HG02571 (cell line): Measurements from ENCODE around the gene NPR2.

Experiments
- ATAC-seq: cut with Tn5 transposase; IDR thresholded peaks from one replicate; pipeline ENCODE4 v1.9.1; 2021; ENCODE audit warnings: mild to moderate bottlenecking, moderate library complexity; ENCODE audit not compliant: unreplicated experiment

The NPR2 gene

DNA sequence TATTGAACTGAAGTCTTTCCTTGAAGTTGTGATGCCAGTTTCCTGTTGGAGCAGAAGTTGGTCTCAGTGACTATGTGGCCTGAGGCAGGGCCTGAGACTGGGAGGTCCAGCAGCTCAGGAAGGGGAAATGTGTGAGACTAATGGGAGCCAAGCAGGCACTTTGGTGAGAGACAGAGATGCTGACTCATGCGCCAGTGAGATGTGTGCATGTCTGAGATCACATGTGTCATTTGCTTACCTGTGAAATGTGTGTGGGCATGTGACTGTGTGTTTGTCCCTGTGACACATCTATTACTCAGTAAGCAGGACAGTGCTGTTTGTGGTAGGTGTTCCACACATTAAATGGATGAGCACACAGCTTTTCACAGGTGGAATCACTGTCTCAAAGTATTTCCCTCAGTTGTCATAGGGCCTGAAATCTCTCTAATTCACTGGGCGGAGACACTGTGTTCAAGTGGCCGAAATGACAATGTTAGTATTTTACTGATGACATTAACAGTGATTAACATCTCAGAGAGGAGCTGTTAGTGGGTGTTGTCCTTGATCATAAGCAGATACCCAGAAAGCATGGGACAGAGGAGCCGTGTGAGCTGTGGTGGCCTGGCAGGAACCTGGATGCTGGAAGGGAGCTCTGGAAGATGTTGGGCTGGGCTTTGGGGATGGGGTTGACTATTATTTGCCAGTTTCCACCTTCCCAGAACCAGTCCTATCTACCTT, 7.4 kb downstream of the NPR2 start:
- peak; percentile 53 for ATAC-seq

DNA sequence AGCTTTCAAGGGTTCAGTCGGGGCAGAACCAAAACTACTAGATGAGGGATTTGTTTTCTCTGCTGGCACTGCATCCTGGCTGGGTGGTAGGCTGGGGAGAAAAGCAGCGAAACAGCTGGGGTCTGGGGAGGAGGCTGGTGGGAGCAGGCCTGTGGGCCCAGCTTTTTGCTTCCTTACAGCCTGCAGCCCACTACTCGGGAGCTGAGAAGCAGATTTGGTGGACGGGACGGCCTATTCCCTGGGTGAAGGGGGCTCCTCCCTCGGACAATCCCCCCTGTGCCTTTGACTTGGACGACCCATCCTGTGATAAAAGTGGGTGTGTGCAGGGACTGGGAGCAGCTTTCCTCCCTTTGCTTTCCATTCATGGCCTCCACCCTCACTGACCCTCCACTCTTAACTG, 9.1 kb downstream of the NPR2 start:
- ATAC-seq, result no peak

DNA sequence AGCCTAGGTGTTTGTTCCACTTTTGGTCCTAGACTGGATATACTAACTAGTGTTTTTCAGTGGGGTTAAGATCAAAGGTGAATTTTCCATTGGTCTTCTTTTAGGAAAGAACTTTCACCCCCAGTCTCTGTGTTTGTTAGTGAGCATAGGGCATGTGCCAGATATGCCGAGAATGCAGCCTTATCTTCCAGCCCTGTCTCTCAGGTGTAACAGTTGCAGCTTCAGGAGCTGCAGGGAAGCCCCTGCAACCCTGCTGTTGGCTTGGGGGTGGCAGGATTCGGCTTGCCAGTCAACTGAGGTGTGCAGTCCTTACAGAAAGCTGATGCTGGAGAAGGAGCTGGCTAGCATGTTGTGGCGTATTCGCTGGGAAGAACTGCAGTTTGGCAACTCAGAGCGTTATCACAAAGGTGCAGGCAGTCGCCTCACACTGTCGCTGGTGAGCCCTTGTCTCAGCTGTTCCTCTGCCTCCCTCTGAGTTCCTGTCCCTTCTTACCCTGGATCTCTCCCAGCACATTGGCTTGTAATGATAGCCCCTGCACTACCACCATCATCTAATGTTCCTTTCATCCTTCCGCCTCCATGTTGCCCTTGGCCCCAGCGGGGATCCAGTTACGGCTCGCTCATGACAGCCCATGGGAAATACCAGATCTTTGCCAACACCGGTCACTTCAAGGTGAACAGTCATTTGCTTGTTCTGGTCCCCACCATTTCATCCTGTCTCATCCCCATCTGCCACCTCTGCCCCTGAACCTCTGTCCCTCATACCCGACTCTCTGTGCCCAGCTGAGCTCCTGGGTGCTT, 10.1 kb downstream of the NPR2 start:
- ATAC-seq, result no peak

DNA sequence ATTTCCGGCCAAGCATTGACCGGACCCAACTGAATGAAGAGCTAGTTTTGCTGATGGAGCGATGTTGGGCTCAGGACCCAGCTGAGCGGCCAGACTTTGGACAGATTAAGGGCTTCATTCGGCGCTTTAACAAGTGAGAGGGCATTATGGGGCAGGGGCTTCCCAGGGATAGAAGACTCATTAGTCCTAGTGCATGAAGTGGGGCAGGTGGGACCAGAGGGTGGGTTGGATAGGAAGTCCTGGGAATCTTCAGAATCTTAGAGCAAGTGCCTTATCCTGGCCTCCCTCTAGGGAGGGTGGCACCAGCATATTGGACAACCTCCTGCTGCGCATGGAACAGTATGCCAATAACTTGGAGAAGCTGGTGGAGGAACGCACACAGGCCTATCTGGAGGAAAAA, 14.7 kb downstream of the NPR2 start:
- ATAC-seq, result no peak

DNA sequence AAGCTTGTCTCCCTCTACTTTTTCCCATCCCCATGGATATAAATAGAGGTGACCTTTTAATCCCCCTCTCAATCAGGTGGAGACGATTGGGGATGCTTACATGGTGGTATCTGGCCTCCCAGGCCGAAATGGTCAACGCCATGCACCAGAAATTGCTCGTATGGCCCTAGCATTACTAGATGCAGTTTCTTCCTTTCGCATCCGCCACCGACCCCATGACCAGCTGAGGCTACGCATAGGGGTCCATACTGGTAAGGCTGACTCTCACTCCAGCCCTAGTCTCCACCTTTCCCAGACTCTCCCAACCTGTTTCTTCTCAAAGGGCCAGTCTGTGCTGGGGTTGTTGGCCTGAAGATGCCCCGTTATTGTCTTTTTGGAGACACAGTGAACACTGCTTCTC, 17.0 kb downstream of the NPR2 start:
- no peak for ATAC-seq

DNA sequence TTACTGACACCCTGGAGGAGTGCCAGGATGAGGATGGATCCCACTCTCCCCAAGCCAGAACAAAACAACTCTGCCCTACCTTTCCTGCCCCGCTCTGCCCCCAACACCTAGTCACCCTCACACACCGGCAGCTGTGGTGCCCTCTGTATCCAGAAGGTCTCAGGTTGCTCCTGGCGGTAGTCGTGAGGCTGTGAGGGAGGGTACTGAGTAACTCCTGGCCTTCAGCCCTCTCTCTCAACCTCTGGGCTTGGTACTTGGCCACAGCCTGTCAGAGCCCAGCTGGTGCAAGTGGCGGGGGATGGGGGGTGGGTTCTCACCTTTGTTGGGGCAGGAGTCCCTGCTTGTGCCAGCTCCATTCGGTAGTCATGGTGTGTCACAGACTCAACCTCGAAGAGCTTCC, 18.7 kb downstream of the NPR2 start:
- ATAC-seq, result no peak

DNA sequence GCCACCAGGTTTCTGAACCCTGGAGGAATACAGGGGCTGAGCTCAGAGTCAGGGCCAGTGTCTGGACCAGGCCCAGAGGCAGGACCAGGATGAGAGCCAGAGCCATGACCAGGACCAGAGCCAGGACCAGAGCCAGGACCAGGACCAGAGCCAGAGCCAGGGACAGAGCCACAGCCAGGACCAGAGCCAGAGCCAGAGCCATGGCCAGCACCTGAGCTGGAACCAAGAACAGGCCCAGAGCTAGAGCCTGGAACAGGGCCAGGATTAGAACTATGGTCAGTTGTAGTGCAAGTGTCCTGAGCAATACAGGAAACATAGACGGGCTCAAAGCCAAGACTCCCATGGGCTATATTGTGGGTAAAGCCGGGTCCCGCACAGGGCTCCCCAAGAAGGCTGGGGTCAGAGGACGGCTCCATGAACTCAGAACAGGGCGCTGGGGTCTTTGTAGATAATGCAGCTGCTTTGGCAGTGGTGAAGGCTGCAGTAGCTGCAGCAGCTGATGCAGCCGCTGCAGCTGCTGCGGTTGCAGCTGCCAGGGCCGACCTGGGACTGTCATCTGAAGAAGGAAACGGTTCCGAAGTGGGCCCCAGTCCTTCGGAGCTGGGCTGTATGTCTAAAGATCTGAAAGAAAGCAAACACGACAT, 20.1 kb downstream of the NPR2 start:
- ATAC-seq, result no peak

DNA sequence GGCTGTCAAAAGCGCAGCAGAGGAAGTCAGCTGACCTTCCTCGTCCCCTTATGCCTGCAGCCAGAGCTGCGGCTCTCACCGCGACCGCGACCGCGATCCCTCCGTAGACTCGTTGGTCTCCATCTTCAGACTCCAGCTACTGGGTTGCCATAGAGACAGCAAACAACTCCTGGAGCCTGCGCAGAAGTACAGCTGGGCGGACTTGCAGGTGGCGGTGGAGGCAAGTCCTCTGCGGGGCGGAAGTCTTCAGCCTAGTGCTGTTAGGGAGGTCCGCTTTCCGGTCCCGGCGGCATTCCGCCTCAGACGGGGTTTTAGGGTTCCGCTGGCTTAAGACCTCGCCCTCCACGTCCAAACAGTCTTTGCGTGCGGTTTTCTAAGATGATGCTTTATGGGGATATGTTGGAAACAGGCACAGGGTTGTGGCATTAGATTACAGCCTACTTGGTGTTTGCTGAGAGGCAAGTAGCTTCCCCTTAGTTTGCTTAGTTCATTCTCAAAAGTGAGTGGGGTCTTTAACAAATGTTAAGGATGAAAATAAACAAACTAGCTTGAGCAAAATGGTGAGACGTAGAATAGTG, 20.7 kb downstream of the NPR2 start, which contains the start of gene SPAG8:
TSS of gene SPAG8 (minus strand) at position 238 of the 578 bp plus-strand sequence. CDS start at position 123, 115 bp downstream.
- ATAC-seq, result peak; percentile 54

DNA sequence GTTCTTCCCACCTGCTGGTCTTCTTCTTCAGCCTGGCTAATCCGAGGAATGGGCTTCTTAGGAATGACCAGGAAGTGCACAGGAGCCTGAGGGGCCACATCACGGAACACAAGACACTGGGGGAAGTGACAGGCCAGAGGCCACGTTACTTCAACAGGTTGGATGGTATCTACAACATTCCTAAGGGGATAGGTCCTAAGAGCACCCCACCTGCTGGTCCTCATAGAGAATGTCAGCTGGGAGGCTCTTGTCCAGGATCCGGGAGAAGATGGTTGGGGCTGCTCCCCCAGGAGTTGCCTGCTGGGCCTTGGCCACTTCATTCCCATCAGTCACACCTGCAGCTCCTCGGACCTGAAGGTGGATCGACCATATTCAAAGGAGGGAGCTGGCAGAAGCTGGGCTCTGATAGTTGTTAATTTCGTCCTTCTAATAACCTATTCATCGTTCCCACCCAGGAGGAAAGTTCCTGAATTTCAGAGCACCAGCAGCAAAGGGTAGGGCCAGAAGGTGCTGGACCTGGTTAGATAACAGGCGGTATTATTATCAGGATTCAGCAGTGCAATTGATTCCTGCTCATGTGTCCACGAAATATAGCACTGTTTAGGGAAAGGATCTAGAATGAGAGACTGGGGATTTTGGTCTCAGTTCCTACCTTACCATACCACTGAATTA, 22.2 kb downstream of the NPR2 start:
- ATAC-seq, result no peak

DNA sequence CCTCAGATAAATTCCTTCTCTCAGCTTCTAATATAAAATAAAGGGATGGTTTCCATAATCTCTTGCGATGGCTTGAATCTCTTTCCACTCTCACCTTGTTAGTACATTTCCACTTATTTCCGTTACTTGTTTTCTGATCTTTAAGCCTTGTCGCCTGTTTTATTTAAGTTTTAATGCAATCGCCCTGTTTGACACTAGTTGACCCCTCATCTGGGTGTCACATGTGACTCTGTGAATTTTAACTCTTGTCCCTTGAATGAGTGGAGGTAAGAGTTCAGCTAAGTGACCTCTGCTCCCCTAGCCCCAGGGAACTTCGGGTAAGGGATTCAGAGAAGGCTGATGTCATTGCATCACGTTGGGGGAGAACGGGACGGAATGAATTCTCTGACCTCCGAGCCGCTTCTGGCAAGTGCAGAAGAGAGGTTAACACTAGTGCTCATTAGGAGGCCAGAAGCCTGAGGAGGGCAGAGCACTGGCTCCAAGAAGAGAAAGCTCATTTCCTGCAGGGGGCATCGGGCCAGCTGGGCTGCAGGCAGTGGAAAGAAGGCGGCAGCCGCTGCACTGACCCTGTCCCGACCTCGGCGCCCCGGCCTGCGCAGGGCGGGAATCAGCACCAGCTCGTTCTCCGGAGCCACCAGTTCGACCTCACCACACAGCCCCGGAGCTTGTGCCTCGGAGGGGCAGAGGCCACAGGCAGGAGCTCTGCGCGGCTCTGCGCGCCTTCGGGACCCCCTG, 22.9 kb downstream of the NPR2 start:
- ATAC-seq, result peak; percentile 12

DNA sequence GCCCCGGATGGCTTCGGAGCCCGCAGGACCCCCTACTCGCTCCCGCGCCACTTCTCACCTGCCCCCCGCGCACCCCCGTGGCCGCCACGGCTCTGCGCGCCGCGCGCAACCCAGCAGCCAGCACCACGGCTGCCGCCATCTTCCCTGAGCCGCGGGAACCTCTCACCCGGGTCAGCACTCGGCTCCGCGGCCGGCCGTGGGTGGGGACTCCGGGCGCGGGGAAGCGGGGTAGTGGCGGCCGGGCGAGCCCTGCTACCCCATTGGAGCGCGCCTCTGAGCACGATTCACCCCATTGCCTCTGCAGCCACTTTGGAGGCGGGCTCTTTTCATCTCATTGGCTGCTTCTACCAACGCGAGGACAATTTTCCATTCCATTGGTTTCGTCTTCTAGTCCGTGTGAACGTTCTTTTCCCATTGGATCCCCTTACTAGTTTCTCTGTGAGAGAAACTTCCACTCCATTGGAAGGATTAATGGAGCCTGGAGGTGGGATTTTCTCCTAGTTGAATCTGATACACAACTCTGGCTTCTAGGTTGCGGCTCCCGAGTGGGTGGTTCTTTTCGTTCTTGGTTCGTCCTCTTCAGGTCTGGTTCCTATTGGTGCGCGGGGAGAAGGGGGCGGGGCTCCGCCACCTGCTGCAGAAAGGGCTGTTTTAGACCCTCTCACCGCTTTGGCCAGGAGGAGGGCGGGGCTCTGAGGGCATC, 23.6 kb downstream of the NPR2 start, which contains the start of gene HINT2:
TSS of gene HINT2 (minus strand) at position 202 of the 703 bp plus-strand sequence. CDS start at position 139, 63 bp downstream.
- ATAC-seq, result peak; percentile 78

DNA sequence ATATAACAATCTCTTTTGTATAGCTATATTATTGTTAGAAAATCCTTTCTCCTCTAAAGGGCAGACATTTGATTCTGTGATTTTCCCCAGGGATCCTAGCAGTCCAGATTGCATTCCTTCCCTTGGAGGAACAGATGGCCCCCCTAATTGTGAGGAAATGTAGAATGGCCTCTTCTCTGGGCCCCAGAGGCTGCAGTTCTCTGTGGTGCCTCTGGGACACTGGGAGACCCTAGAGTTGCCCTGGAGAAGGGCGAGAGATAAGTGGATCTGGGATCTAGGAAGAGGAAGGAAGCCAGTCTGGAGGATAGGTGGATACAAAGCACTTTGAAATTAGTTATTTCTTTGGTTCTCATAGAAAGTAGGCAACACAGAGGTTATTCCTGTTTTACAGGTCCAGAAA, 25.3 kb downstream of the NPR2 start:
- no peak for ATAC-seq

DNA sequence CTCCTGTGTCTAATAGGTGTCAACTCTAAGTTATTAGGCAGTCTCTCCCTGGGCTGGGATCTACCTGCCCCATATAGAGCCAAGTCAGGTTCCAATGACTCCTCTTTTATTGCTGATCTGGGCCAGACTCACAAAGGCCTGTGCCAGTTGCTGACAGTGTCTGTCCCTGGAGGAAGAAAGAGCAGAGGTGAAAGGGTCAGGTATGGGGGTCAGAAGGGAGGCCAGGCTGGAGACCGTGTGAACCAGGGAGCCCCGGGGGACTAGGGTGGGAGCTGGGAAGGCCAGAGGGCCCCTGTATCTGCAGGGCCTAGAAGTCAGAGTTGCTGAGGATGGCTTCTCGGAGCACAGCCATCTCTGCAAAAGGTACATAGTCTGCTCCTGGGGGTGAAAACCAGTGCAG, 26.9 kb downstream of the NPR2 start:
- no peak for ATAC-seq

DNA sequence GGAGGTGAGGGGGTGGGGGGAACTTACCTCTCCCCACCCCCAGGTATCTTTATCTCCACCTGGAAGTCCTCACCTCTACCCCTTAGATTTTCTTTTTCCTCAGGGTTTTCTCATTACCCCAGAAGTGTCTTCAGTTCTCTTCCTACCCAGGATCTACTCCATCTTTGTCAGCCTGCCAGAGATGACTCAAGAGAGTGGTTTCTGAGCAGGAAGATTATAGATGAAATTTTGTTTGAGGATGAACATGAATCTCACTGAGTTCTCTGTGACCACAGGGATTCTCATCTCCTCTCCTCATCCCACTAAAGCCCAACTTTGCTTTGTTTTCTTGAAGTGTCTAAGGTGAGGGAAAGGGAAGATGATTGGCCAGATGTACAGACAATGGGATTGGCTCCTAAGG, 28.7 kb downstream of the NPR2 start:
- no peak for ATAC-seq

DNA sequence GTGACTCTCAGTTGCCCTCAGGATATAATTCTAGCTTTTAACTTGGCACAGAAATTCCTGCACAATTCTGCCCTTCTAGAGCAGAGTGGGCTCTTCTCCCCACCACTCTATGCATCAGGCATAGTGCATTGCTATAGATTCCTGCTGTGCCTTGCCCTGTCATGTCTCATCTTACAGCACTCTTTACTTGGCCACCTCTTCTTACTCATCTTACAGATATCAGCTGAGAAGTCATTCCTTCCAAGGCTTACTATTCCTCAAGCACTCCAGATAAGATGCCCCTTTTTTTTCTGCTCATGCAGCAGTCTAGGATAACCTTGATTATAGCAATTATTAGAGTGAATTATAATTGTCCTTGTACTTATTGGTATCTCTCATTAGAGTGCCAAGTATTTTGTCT, 31.5 kb downstream of the NPR2 start:
- ATAC-seq, result no peak

DNA sequence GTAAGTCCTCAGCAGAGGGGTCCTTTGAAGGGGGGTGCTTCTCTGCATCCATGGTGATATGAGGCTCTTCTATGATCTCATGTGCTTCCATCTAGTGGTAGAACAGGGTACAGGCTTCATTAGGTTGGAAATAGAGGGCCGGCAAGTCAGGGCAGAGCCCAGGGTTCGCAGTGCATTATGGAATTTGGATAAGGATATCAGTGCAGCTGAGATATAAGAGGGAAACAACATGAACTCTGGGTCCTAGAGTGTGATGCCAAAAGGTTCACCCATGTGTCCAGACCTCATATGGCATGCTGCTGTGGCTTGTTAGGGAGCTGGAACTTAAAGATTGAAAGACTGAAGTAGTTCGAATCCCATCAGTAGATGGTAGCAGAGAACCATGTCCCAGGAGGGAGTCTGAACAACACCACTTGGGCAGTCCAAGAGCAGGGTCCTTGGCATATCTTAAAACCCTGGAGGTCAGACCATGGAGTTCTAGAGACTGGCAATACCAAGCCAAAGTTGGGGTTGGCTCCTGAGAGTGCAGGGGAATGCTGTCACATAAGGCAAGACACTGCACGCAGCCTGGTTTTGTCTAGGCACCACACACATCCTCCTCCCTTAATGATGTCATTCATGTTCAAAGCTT, 34.8 kb downstream of the NPR2 start:
- no peak for ATAC-seq

DNA sequence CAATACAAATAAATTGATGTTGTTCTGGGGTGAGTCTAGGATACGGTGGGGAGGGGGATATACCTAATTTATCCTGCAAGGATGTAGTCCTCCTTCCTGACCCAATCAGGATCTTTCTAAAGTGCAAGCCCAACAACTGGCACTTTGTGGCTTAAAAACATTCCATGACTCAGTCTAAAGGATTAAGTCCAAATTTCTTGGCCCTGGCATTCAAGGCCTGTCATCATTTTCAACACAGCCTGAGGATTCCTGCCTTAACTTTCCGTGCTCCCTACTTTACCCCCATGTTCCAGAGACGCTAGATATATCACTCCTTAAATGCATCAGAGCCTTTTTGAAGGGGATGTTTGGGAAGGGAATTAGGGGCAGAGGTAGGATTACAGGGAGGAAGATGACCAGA, 36.1 kb downstream of the NPR2 start:
- ATAC-seq, result no peak

DNA sequence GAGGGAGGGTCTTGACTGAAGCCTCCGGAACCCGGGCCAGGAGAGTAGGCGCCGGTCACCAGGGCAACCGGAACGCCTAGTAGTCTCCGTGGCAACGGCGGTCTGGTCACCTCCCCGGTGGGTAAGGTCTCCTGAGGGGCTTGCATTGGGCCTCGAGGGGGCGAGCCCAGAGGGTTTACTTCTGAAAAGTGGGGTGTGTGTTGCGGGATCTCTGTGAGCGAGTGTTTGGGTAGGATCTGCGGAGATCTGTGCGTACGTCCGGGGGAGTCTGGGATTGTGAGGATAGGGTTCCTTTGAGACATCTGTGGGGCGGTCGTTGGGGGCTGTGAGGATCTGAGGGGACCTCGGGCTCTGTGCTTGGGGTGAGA, 37.3 kb downstream of the NPR2 start, which contains the start of gene FAM221B:
TSS of gene FAM221B (minus strand) at position 17 of the 368 bp plus-strand sequence. CDS start 2,571 bp downstream, outside the sequence.
- no peak for ATAC-seq
